COLO668 (cell line): ENCODE results near the gene GPR137.

Experiments used
- DNase-seq: peaks from one replicate; lab custom pipeline; 2025; ENCODE audit not compliant: unreplicated experiment; lab: John Stamatoyannopoulos, UW

The GPR137 gene

DNA sequence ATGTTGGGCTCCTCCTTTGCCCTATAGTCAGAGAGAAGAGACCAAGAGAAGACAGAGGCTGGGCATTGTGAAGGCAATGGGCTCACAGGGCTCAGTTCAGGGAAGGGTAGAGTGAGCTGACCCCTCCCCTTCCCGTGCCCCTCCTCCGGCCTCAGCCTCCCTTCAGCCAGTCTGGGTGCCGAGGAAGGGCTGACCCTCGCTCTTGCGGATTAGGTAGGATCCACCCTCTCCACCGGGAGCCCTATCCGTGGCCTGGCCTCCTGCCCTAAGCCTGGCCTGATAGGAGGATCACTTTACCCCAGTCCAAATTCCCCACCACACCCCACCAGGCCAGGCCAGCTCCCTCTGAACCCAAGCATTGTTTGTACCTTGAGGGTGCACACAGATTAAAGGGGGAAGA lies 37.1 kb upstream of the GPR137 start:
- no peak for DNase-seq

DNA sequence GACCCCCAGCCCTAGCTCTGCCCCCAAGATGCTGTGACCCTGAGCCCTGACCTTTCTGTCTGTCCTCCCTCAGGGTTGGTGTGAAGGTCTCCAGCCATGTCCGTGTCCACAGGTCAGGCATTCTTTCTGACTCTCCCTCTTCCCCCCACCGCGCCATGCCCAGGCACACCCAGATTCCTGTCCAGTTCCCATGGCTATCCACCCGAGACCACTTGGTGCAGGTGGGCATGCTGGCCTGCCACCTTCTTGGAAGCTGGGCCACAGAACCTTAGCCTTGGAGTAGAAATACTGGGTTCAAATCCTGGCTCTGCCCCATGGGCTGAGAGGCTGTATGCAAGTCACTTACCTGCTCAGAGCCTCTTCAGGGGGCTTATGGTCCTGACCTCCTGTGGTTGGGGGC lies 36.6 kb upstream of the GPR137 start:
- no peak for DNase-seq

DNA sequence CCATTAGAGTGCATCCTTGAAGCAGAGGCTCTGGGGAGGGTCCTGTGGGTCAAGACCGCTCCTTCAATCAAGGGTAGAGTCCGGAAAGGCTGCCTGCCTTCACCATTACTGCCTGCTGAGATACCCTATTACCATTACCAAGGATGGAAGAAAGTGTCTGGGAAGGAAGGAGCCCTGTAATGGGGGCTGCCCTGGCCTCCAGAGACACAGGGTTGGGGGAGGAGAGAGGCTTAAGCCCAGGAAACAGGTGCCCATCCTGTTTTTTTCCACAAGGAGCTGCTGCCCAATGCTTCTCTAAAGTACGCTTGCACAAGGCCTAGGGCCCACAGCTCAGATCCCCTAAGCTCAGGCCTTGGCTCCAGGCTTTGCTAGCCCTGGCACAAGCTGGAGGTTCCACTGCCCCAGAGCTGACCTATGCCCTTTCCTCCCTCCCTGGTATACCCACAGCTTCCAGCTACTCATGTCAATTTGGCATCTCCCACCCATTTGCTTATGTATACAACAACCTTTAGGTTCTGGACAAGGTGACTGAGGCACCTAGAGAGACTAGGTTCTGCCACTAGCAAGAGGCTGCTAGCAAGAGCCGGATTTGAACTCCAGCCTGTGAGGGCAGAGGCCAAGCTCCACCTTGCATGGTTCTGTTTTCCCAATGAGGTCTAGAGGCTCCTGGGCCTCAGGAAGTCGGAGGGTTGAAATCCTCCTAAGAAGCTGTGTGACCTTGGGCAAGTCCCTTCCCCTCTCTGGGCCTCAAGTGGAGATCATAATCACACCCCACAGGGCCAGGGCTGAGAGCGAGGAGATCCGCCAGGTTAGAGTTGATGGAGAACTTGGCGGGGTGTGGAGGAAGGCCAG lies 35.9 kb upstream of the GPR137 start:
- DNase-seq = no peak

DNA sequence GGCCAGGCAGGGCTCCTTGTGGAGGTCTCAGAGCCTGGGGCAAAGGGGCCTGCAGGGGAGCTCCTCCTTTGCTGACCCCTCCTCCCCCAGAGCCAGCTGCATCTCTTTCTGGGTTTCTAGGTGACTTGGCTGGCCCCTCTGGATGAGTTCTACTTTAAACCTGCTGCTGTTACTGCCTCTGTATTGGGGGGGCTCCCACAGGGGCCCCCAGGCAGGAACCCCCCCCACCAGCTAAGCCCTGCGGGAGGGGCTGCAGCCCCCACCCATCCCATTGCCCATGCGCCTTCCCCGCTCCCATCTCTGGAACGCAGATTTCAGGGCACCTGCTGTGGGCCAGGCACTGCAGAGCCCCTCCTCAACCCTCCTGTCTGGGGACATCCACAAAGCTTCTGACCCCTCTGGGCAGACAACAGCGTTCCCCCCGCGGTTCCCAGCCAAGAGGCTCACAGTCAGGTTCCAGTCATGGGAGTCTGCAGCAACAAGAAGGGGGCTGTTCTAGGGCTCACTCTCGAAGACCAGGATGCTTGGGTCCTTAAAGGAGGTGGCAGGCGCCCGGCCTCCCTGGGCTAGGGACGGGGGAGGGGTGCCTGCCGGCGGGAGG lies 35.1 kb upstream of the GPR137 start:
- no peak for DNase-seq

DNA sequence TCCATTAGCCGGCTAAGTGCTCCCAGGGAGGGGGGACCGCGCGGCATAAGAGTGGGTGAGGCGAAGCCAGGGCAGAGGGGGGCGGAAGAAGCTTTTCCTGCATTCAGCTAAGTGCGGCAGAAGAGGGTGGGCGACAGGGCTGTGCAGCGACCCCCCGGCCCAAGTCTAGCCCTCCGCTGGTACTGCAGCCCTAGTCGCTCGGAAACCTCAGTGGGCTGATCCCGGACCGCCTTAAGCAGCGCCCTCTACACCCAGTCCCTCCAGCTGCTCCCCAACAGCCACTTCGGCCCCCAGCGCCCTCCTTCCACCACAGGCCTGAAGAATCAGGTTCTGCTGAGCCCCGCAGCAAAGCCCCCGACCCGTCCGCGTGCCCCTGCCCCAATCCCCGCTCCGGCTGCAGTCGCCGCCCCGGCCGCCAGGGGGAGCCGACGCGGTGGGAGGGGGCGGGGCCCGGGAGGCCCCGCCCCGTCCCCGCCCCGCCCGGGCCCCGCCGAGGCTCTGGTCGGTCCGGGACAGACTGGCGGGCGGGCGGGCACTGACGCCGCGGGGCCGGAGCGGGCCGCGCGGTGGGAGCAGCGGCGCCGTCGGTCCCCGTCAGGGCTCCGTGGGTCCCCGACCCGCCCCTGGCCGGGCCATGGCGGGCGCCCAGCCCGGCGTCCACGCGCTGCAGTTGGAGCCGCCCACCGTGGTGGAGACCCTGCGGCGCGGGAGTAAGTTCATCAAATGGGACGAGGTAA lies 34.5 kb upstream of the GPR137 start, which contains the start of gene PLCB3:
PLCB3 (plus strand) TSS at position 515 of the 737 bp plus-strand sequence; CDS start at position 635, 120 bp downstream.
- DNase-seq = peak; percentile 47

DNA sequence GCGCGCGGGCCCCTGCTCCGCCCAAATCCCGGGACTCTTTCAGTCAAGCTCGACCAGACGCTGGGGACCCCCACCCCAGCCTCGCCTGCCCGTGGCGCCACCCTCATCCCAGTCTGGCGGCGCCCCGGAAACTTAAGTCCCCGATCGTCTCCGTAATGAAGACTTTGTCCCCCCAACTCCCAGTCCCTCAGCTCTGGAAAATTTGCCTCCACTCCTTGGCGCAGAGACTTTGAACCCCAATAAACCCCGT lies 34.0 kb upstream of the GPR137 start:
- no peak for DNase-seq

DNA sequence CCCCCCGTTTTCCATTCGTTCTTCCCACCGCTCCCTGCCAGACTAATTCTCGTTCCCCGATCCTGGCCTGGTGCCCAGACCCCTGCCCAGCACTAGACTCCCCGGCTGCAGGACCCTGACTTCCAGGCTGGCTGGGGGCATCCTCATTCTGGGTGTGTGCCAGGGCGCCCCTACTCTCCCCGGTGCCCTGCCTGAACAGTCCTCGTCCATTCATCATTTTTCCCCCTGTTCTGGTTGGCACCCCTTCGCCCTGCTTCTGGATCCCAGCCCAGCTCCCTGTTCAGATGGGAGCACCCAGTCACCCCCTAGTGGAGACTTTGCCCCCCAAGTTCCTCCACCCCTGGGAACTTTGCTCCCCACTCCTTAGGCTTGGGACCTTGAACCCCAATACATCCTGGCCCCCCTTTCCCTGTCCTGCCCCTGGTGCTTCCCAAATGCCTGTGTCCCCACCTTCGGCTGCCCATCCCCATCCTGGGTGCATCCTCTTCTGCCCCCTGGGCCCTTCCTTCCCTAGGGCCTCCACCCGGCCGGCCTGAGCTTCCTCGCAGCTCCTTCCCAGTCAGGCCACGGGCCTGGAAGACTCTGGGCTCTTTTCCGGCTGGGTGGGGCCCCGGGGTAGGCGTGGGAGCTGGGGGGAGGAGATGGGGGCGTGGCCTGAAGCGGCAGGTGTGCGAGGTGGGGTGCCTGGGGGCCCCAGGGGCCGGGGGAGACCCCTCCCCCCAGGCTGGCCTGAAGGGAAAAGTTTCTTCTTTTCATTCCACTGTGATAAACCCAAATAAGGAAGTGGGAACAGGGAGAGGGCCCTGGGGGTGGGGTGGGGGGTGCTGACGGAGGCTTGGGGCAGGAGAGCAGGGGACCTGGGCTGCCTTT lies 33.4 kb upstream of the GPR137 start:
- DNase-seq = peak; percentile 43

DNA sequence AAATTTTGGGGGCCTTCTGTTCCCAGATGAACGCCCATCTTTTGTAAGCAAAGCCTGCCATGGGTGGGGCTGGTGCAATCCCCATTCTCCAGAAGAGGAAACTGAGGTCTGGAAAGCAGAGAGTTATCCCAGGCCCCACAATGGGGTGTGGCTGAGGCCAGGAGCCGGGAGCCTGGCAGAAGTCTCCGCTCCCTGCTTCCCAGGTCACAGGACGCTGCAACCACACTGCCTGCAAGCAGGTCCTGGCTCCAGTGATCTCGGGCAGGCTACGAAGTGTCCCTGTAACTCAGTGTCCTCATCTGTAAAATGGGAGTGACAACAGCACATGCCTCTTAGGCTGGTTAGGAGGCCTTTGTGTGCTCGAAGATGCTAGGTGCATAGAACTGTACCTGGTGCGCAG lies 32.6 kb upstream of the GPR137 start:
- no peak for DNase-seq

DNA sequence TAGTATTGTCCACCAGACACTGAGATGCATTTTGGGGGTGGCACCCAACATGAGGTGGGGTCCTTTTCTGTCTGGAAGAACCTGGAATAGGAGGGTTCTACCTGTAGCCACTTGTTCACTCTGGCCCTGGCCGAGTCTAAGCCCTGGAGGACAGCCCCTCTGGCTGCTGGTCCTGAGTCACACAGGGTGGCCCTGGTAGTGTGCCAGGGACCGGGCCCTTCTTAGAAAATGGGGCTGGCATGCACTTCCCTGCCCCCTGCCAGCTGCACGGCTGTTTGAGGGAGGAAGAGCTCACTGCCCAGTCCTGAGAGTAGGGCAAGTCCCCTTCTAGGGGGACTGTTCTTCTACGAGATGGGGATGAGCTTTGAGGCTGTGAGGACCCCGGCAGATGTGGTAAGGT lies 32.2 kb upstream of the GPR137 start:
- no peak for DNase-seq

DNA sequence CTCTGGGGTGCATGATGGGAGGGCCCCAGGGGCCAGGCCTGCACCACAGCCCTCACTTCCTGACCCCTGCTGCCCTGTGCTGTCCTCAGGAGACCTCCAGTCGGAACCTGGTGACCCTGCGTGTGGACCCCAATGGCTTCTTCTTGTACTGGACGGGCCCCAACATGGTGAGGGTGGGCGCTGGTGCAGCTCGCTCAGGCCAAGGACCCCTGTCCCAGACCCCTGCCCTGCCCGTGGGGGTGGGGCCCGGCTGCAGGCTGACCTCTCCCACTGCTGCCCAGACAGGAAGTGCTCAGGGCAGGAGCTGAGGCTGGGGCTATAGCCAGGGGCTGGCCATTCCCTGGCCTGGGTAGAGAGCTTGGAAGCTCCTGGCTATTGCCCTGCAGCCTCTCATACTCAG lies 31.3 kb upstream of the GPR137 start:
- no peak for DNase-seq

DNA sequence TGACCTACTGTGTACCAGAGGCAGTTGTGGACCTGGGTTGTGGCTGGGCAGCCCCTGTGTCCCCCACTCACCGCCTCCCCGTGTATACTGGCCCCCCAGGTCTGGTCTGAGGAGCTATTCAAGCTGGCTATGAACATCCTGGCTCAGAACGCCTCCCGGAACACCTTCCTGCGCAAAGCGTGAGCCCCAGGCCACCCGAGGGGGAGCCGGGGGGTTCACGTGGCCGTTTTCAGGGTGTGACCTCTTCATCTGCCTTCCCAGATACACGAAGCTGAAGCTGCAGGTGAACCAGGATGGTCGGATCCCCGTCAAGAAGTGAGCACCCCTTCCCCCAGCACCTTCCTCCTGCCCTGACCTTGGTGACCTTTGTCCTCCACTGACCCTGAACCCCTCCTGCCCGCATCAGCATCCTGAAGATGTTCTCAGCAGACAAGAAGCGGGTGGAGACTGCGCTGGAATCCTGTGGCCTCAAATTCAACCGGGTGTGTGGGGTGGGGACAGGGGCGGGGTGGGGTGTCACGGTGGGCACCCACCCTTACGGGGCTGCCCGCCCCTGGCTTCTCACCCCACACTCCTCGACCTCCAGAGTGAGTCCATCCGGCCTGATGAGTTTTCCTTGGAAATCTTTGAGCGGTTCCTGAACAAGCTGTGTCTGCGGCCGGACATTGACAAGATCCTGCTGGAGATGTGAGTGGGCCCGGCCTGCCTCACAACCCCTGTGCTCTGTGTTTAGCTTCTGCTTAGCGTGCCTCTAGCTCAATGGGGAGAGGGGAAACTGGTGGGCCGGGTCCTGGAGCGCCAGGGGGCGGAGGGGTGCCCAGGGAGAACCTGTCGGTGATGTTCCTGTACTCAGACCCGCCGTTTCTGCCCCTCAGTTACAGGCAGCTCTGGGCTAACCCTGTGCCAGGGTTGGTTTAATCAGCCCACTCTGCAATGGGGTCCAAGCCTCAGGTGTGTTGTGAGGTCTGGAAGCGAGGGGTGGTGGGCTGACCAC lies 30.2 kb upstream of the GPR137 start:
- no peak for DNase-seq

DNA sequence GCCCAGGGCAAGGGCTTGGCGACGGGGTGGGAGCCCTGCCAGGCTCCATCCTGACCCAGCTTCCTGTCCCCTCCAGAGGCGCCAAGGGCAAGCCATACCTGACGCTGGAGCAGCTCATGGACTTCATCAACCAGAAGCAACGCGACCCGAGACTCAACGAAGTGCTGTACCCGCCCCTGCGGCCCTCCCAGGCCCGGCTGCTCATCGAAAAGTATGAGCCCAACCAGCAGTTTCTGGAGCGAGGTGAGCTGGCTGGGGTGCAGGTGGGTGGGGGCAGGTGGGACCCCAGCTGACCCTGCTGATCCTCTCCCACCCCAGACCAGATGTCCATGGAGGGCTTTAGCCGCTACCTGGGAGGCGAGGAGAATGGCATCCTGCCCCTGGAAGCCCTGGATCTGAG lies 29.3 kb upstream of the GPR137 start:
- DNase-seq = no peak

DNA sequence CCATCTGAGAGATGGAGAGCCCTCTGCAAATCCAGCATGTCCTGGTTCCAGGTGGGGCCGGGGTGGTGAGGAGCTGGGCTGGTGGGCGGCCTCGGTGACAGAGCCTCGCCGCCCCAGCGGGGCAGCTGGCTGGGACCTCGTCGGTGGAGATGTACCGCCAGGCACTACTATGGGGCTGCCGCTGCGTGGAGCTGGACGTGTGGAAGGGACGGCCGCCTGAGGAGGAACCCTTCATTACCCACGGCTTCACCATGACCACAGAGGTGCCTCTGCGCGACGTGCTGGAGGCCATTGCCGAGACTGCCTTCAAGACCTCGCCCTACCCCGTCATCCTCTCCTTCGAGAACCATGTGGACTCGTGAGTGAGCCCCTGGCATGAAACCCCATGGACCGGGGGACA lies 27.3 kb upstream of the GPR137 start:
- no peak for DNase-seq

DNA sequence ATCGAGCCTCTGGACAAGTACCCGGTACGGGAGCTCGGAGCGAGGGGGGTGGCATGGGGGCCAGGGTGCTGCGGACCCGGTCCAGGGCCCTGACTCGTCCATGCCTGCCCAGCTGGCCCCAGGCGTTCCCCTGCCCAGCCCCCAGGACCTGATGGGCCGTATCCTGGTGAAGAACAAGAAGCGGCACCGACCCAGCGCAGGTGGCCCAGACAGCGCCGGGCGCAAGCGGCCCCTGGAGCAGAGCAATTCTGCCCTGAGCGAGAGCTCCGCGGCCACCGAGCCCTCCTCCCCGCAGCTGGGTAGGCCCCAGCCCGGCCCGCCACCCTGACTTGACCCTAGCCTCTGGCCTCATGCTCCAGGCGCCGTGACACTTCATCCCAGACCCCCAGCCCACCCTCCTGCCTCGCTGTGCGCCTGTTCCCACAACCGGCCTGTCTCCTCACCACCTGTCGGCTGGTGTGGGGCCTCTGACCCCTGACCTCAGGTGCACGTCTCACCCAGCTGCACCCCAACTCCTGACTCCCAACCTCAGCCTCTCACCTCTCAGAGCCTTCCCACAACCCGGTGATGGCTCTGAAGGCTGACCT lies 26.6 kb upstream of the GPR137 start:
- DNase-seq = no peak

DNA sequence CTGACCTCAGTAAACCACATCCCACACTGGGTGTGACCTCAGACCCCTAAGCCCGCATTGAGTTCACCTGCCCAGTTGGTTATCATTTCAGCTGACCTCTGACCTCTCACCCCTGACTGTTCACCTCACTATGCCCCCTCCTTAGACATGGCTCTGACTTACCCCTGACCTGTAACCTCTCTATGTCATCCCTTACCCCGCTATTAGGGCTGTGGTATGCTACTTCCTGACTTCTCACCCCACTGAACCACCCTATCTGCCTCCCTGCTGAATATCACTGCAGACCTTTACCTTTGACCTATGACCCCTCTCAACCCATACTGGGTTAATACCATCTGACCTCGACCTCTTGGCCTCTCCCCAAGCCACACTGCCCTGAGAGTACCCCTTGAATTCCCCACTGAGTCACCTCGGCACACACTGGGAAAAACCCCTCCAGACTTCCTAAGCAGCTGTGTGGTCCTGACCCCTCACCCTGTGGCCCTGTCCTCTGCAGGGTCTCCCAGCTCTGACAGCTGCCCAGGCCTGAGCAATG lies 26.0 kb upstream of the GPR137 start:
- DNase-seq = no peak

DNA sequence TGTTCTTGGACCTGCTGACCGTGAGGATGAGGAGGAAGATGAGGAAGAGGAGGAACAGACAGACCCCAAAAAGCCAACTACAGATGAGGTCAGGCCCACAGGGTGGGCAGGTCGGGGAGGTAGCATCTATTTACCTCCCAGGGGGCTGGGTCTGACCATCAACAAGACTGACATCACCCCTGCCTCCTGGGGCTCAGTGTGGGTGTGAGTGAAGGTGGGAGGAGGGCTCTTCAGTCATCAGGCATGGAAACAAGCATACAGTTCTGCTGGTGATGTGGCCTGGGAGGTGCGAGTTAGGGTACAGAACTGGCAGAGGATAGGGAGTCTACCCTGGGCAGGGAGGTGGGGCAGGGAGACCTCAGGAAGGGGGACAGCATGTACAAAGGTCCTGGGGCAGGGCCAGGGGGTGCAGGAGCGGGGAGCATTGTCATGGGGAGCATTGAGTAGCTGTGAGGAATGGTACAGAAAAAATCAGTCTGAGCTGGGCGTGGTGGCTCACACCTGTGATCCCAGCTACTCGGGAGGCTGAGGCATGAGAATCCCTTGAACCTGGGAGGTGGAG lies 25.4 kb upstream of the GPR137 start:
- DNase-seq = no peak

DNA sequence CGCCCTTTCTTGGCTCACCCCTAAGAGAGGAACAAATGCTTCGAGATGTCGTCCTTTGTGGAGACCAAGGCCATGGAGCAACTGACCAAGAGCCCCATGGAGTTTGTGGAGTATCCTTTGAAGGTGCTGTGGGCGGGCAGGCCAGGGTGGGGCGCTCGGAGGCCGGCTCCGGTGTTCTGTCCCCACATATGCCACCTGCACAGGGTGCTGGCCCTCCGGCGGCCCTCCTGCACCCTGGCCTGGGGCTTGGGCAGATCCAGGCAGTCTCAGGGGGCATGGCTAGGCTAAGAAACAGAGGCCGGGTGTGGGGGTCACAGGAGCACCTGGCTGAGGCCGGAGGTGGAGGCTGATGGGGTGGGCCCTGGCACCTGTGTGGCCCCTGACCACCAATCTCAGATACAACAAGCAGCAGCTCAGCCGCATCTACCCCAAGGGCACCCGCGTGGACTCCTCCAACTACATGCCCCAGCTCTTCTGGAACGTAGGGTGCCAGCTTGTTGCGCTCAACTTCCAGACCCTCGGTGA lies 24.0 kb upstream of the GPR137 start:
- no peak for DNase-seq

DNA sequence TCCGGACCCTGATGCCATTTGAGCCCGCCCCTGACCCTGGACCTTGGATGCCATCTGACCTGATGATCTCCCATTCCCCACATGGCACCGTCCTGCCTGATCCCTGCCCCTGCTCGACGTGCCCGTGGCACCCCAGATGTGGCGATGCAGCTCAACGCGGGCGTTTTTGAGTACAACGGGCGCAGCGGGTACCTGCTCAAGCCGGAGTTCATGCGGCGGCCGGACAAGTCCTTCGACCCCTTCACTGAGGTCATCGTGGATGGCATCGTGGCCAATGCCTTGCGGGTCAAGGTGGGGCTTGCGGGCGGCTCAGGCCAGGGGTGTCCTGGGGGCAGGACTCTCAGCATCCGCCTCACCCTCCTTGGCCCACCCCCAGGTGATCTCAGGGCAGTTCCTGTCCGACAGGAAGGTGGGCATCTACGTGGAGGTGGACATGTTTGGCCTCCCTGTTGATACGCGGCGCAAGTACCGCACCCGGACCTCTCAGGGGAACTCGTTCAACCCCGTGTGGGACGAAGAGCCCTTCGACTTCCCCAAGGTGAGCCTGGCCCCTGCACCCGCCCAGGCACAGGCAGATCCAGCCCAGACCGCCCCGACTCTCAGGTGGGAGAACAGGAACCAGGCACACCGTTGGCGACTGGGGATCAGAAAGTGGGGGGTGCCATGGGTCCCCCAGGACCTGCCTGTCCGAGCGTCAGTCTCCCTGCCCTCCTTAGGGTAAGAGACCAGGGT lies 23.2 kb upstream of the GPR137 start:
- no peak for DNase-seq
